GM21723 (cell line): Measurements from ENCODE around the gene TPSAB1.

Experiments
- ATAC-seq: cut with Tn5 transposase; IDR thresholded peaks from one replicate; pipeline ENCODE4 v1.9.1; 2021; ENCODE audit warnings: mild to moderate bottlenecking, moderate library complexity; ENCODE audit not compliant: unreplicated experiment

Gene TPSAB1

GRCh38 chr16:1209081-1209480, 31.4 kb upstream of the TPSAB1 start:
- no peak for ATAC-seq

- ATAC-seq: no peak
Observed at GRCh38 chr16:1210461-1210860, 30.0 kb upstream of the TPSAB1 start.

GRCh38 chr16:1211451-1212268, 28.8 kb upstream of the TPSAB1 start:
- no peak for ATAC-seq

GRCh38 chr16:1212616-1213194, 27.8 kb upstream of the TPSAB1 start:
- no peak for ATAC-seq

- no peak for ATAC-seq
Observed at GRCh38 chr16:1213231-1213630, 27.3 kb upstream of the TPSAB1 start.

GRCh38 chr16:1213796-1214372, 26.6 kb upstream of the TPSAB1 start:
- ATAC-seq: no peak

- ATAC-seq: no peak
Observed at GRCh38 chr16:1214719-1215118, 25.8 kb upstream of the TPSAB1 start.

- no peak for ATAC-seq
Observed at GRCh38 chr16:1215574-1216295, 24.8 kb upstream of the TPSAB1 start.

GRCh38 chr16:1216296-1216619, 24.2 kb upstream of the TPSAB1 start:
- no peak for ATAC-seq

GRCh38 chr16:1216681-1217400, 23.7 kb upstream of the TPSAB1 start:
- no peak for ATAC-seq

- no peak for ATAC-seq
Observed at GRCh38 chr16:1217526-1217925, 23.0 kb upstream of the TPSAB1 start.

GRCh38 chr16:1218061-1218929, 22.2 kb upstream of the TPSAB1 start:
- ATAC-seq: no peak

GRCh38 chr16:1218930-1219611, 21.4 kb upstream of the TPSAB1 start:
- ATAC-seq: no peak

GRCh38 chr16:1220098-1220728, 20.3 kb upstream of the TPSAB1 start:
- no peak for ATAC-seq

- ATAC-seq: no peak
Observed at GRCh38 chr16:1220841-1221627, 19.5 kb upstream of the TPSAB1 start.

GRCh38 chr16:1221628-1222552, 18.6 kb upstream of the TPSAB1 start:
- ATAC-seq: no peak
